SW 1271 (cell line): Measurements from ENCODE around the gene TBC1D16.

ENCODE experiments used
- DNase-seq, 2 experiments: peaks; one replicate each; lab custom pipeline; 2025; lab: John Stamatoyannopoulos, UW

Gene TBC1D16

DNA sequence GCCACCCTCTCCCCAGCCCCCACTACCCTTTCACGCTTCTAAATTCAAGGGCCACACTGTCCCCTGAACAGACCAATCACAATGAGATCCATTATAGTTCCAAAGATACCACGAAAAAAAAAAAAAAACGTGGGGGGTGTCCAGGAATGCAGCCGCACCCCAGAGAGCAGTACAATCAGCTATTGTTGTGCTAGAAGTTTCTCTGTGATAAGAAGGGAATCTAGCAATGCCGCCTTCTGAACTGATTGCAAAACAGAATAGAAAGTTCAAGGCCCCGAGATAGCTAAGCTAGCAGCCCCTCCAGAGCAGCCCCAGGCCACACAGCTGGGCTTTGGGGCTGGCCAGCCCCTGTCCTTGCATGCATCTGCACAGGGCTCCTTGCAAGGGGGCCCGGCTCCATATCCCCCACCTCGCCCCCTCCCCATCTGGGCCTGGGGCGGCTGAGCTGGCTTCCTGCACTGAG is 109.5 kb downstream of the TBC1D16 start:
- DNase-seq: no peak

GRCh38 chr17:79925242-79925957 is 110.3 kb downstream of the TBC1D16 start:
- peak in 1 of 2 experiments; percentile 5 for DNase-seq

- DNase-seq: no peak
These were observed 111.1 kb downstream of the TBC1D16 start for GRCh38 chr17:79924639-79924976.

DNA sequence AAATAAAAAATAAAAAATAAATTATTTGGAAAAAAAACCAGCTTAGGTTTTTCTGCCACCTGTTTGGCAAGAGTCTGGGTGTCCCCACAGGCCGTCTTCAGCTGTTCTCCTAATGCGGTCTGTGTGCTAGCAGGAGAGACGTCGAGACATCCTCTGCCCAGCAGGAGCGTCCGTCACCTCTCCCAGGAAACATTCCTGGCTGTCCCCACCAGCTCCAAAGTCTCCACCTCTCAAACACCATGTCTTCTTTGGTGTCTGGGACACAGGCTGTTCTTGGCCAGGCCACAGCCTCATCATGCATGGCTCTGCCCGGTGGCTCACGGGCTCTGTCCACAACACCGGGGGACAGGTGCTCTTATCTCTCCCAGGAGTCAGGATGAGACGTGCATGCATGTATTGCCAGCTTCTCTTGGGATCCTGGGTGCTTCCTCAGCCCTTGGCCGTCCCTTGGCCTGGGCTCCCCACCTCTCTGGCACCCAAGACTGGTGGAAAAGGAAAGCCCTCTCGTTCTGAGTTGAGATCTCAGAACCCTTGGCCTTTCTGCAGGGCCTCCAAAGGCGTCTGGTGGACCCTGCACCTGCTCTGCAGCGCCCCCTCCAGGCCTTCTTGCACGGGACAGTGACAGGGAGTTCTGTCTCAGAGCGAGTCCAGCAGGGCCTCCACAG is 111.6 kb downstream of the TBC1D16 start:
- DNase-seq: no peak

DNA sequence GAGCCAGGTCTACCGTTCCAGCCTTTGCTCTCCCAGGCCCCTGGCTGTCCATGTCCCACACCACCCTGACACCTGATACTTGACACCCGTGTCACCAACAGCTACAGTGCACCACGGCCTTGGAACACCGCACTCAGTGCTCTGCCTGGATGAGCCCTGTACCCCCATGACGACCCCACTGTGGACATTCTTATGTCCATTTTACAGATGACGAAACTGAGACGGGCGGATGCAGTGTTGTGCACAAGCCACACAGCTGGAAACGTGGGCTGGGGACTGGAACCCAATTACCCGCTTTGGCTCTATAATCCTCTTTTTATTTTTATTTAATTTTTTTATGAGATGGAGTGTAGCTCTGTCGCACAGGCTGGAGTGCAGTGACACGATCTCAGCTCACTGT is 112.9 kb downstream of the TBC1D16 start:
- DNase-seq: no peak

- no peak for DNase-seq
These were observed 113.5 kb downstream of the TBC1D16 start for GRCh38 chr17:79922116-79922601.

DNA sequence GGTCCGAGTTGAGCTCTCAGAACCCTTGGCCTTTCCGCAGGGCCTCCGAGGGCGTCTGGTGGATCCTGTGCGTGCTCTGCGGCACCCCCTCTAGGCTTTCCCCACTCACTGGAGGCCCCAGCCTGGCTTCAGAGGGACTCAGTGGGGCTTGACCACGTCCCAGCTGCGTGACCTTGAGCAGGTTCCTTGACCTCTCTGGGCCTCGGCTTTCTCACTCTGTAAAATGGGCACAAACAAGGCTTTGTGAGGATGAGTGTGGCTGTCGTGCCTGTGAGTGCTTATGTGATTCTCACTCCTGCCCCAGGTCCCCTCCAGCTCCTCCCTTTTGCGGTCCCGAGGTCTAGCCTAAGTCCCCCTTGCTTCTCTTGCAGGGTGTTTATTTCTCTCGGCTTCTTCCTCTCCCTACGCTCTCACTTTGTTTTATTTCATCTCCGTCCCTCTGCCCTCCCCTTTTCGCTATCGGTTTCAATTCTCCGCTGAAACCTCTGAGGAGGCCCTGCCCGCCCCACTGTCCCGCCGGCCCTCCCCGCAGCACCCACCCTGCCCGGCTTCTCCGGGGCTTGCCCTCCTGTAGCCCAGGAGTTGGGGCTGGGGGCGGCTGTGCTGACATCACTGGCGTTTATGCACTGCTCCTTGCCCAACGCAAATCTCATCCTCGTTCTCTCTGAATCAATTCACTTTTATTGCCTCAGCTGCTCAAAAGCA is 114.1 kb downstream of the TBC1D16 start:
- DNase-seq: no peak

DNA sequence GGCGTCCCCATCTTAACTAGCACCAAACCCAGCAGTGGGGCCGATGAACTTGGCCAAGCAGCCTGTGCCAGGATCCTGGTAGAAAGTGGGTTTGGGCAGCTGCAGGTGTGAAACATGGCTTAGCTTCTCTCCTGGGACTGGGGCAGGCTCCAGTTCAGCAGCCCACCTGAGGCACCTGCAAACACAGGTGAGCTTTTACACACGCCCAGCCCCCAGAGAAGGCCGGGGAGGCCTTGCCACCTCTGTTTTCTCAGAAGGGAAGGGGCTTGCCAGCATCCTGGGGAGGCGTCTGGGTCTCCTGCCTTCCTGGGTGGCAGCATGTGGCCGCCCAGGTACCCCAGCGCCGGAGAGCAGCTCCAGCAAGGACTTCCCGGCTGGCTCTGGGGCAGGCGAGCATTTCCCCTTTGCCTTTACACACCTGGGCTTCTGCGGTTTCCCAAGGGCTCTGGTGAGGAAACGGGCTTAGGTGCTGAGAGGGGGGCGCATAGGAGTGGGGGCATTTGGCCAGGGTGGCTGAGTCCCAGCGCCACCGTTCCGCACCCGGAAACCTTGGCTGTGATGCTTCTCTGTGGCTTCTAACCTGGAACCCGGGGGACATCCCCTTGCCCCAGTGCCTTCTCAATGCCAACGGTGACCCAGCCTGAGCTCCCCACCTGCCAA is 114.8 kb downstream of the TBC1D16 start:
- DNase-seq: no peak

DNA sequence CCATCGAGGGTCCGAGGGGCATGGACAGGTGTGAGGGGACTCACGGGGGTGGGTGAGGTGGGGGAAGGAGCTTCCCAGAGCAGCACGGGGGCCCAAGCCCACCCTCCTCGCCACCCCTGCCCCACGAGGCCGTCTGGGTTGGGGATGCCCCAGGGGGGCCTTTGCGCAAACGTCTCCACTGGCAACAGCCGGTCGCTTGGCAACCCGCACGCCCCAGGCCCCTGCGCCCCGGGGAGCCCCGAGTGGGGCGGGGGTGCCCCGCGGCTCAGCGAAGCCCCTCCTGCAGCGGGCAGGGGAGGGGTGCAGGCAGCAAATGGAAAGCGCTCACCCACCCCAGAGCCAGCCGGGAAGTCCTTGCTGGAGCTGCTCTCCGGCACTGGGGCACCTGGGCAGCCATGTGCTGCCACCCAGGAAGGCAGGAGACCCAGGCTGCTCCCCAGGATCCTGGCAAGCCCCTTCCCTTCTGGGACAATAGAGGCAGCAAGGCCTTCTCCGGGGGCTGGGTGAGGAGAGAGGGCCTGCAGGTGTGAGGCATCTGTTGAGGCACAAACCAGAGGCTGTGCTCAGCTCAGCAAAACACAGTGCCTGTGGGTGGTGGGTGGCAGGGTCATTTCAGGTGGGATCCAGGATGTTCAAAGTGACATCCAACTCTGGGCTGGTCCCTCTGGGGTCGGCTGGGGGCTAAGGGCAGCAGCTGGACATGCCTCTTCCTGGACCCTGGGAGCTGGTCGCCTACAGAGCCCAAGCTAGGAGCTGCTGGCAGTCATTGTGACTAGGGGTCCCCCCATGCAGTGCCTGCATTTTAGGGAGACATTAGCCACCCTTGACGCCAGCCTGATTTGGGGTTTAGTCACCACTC is 115.6 kb downstream of the TBC1D16 start:
- DNase-seq: no peak

- no peak for DNase-seq
These were observed 116.5 kb downstream of the TBC1D16 start for GRCh38 chr17:79919164-79919585.

- DNase-seq: no peak
These were observed 117.0 kb downstream of the TBC1D16 start for GRCh38 chr17:79918581-79919163.

DNA sequence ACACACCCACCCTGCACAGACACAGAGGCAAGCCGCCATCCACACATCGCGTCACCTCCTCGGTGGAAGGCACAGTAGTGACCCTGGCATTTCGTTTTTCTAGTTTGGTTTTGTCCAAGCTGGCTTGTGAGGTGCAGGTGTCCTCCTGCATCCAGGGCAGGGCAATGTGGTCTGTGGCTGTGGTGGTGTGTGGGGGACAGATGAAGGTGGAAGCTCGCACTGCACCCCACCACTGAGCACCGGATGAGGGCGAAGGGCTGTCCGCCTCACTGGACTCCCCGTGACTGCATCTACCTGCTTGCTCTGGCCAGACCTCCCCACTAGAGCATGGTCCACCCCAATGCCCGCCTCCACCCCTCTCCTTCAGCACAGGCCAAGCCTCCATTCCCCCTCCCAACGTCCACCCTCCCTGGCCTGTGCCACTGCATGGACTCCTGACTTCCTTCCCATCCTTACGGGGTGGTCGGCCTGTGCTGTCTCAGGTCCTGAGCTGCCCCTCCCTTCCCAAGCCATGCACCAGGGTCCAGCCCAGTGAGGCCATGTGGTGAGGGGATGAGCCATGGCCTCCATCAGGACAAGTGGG is 117.7 kb downstream of the TBC1D16 start:
- no peak for DNase-seq

- no peak for DNase-seq
These were observed 118.4 kb downstream of the TBC1D16 start for GRCh38 chr17:79916991-79917901.

DNA sequence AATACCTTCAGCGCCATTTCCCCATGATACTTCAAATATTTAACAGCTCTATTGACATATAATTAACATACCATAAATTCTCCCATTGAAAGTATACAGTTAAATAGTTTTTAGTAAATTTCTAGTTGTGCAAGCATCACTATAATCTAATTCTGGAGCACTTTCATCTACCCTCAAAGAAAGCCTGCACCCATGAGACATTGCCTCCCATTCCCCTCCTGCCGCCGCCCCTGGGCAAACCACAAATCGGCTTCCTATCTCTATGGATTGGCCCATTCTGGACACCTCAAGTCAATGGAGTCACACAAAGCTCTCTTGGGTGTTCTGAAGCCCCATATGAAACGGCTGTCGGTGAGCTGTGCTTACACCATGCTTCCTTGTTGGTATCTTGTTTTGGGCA is 119.2 kb downstream of the TBC1D16 start:
- no peak for DNase-seq

GRCh38 chr17:79915850-79916430 is 119.7 kb downstream of the TBC1D16 start:
- peak in 1 of 2 experiments; percentile 19 for DNase-seq

DNA sequence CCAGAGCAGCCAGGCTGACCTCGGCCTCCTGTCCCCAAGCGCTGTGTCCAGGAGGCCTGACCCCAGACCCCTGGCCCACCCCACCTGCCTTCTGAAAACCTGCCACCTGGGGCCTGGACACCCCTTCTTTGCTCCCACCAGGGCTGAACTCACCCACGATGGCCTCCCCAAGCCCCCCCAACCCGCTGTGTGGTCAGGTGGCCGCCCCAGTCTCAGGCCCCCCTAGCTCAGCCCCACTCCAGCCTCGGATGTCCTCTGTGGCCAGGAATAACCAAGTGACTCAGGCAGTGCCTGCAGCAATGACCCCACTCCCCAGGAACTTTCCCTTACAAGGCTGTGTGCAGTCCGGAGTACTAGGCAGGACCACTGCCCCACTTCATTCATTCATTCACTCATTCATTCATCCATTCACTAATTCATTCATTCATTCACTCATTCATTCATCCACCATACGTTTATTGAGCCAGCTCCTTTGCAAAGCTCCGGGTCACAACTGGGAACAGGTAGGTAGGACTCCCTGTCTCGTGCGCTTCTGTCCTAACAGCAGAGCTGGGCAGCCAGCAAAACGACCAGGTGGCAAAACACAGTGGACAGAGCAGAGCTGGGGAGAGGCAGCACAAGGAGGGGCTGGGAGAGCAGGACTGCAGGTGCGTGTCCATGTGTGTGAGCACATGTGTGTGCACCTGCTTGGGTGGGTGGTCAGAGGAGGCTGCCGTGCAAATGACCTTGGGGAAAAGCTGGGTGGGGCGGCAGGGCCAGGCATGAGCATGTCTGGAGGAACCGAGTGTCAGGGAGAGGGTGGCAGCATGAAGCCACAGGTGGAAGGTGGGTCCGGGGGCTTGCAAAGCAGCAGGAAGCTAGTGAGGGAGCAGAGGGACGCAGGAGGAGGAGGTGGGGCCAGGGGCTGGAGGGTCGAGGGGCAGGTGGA is 120.6 kb downstream of the TBC1D16 start:
- no peak for DNase-seq

DNA sequence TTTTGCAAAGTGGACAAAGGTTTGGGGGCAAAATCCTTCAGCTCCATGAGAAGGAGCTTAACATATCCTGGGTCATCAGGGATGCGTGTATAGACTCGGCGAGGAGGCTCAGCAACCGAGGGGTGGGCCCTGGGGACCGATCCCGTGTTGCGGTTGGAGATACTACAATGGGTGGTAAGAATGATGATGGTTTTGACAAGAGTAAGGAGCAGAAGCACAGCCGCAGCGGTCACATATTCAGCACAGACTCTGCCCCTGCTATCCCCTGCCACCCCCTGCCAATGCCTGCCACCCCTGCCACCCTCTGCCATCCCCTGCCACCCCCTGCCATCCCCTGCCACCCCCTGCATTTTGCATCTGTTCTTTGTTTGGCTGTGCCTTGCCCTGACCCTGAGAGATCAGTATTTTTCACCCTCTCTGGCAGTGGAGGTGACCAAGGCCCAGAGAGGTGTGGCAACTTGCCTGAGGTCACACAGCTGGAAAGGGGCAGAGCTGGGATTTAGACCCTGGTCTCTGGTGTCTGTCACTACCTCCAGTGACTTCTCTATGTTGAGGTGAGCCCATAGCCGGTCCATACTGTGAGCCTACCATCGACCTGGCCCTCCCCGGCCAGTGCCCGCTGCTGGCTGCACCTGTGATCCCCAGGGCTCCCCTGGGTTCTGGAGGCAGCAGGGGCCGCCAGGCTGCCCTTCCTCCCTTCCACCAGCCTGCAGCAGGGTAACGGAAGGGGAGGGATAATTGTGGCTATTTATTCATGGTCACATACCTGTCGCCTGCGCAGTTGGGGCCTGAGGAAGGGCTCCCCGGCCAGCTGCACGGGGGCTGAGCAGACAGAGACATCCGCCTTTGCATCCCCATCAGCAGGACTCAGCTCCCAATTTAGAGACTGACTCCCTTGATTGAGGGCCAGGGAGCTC is 121.5 kb downstream of the TBC1D16 start:
- no peak for DNase-seq
